ENCODE results near the gene ZBTB7C. TPM values are rescaled to one million over a fixed set of nuclear protein-coding genes. Genes with fewer than 3 reads are reported as not detected.

Gene ZBTB7C
- total RNA-seq = not detected in 2 replicates

DNA sequence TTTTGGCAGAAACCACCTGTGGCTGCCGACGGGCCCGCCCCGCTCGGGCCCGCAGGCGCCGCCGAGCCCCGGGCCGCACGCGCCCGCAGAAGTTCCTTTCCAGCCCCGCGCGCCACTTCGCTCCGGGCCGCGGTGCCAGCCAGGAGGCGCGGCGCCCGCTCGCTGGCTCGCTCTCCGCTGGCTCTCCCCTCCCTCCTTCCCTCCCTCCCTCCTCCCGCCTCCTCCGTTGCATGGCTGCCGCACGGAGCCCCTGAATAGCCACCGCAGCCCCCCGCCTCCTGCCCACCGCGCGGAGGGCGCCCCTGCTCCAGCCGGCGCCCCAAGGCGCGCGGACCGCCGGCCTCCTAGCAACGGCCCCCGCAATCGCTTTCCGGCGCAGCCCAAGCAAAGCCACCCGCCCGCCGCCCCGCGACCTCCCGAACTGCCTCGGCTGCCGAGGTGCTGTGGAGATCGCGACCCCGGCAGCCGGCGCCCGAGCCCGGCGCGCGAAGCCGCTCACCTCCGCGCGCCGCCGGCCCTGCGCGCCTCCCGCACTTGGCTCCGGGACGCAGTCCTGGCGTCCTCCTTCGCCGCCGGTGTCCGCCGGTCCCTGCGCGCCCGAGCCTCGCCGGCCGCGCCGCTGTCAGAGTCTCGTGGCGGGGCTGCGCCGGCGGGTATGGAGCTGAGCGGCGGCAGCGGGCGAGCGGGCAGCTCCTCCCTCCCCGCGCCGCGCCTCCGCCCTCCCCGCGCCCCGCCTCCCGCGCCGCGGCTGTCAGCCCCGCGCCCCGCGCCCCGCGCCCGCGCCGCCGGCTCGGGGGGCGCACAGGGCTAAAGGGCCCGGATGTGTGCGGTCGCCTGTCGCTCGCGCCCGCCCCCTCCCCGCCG lies at the start of gene ZBTB7C:
Gene ZBTB7C, minus strand, starts transcription at position 657 of the 864 bp plus-strand sequence.

Other genes with a start within 250 kb of the ZBTB7C start
- gene CTIF, start 129.6 kb upstream of the ZBTB7C start, total RNA-seq = 16.5 and 28.5 TPM in 2 replicates